Testis (tissue), 3 donors: ENCODE data around the gene CELF4. TPM values are rescaled to one million over a fixed set of nuclear protein-coding genes. Genes with fewer than 3 reads are reported as not detected.

Experiments used
- DNase-seq: peaks from one replicate; pipeline ENCODE4 v3.0.0-alpha.2; 2019
- H3K27ac ChIP-seq, 2 donors: fragments of 200-600 bp; sonication (generic); one replicate each; pipeline ENCODE4 v1.5.1; 2019
- H3K27me3 ChIP-seq: fragments of 200-600 bp; sonication (generic); one replicate; pipeline ENCODE4 v1.5.1; 2019
- H3K36me3 ChIP-seq: fragments of 200-600 bp; sonication (generic); one replicate; pipeline ENCODE4 v1.5.1; 2017; ENCODE audit warnings: low read depth; ENCODE audit errors: missing control alignments
- H3K4me1 ChIP-seq: fragments of 200-600 bp; sonication (generic); one replicate; pipeline ENCODE4 v1.5.1; 2019
- H3K4me3 ChIP-seq, 2 donors: fragments of 200-600 bp; sonication (generic); one replicate each; pipeline ENCODE4 v1.5.1; 2017 to 2019
- H3K9me3 ChIP-seq: fragments of 200-600 bp; sonication (generic); one replicate; pipeline ENCODE4 v1.5.1; 2017
- CTCF ChIP-seq, 3 experiments: fragments of 450-650 bp in 2 of 3; fragments of 200-600 bp in 1 of 3; sonication (generic) in 1 of 3; IDR thresholded peaks; one replicate each; pipeline ENCODE4 v1.5.1; 2016 to 2019; ENCODE audit warnings: antibody characterized with exemption in 3 of 3, mild to moderate bottlenecking in 2 of 3, moderate library complexity in 1 of 3
- POLR2A ChIP-seq: fragments of 450-650 bp; IDR thresholded peaks from one replicate; pipeline ENCODE4 v1.6.1; 2017; ENCODE audit warnings: antibody characterized with exemption, mild to moderate bottlenecking, moderate library complexity
- WGBS, 2 donors: methylation state at CpG; one replicate each; pipeline ENCODE4 v1.1.5; 2018; 5-methylcytosine and 5-hydroxymethylcytosine counted together
- intact Hi-C: fragments of 100-400 bp; cut with DNase I; formaldehyde crosslinking; loops from one replicate; pipeline ENCODE4 v1.15.1; 2023; ENCODE audit warnings: low total_unique reads
- polyA plus RNA-seq: library from polyadenylated mRNA; stranded (reverse); fragments of 350-450 nt; fragmentation: Illumina TruSeq; extraction: RNeasy Lipid Tissue Mini Kit (QIAGEN cat#74804); gene quantifications from one replicate; pipeline ENCODE4 v1.2.3, GENCODE V29; 2014; ENCODE audit warnings: low read depth, low replicate concordance; ENCODE audit not compliant: insufficient read depth
- total RNA-seq, 2 donors: library from RNA; depleted of rRNA; stranded (reverse); fragments of >200 nt; gene quantifications; one replicate each; pipeline ENCODE4 v1.2.3, GENCODE V29; 2016

CELF4 gene
- total and polyA plus RNA-seq, 3 donors from 2014 or later: 3.9 to 6.3 (median 4.8) TPM

GRCh38 chr18:37412829-37413228, 152.8 kb downstream of the CELF4 start:
- Histone ChIP-seq H3K9me3 (no peaks in the 10 kb centered on the region), H3K27me3 (no peaks in the 10 kb centered on the region), H3K27ac (no peak overlapping the region), H3K4me3 (no peak overlapping the region), H3K4me1 (no peaks in the 10 kb centered on the region), H3K36me3 (no peaks in the 10 kb centered on the region)
- DNase-seq: no peak
- TF ChIP-seq POLR2A (no peak), CTCF (IDR thresholded peaks at IDR 0.05) (no peak)
- intact Hi-C loops: no loop called here
- 86 to 93% methylated on average over 7 to 8 of the region's 8 CpGs for WGBS, 2 donors

GRCh38 chr18:37412333-37412732, 153.3 kb downstream of the CELF4 start:
- Histone ChIP-seq H3K36me3 (no peaks in the 10 kb centered on the region), H3K27me3 (no peaks in the 10 kb centered on the region), H3K27ac (no peak overlapping the region), H3K4me1 (no peaks in the 10 kb centered on the region), H3K9me3 (no peaks in the 10 kb centered on the region), H3K4me3 (no peak overlapping the region)
- TF ChIP-seq CTCF (IDR thresholded peaks at IDR 0.05) (no peak), POLR2A (no peak)
- WGBS, 2 donors: 84 to 93% methylated on average over 3 of the region's 3 CpGs
- DNase-seq: no peak
- intact Hi-C loops: no loop called here

- WGBS, 2 donors: 86 to 90% methylated on average over 8 of the region's 8 CpGs
- Histone ChIP-seq H3K36me3 (no peaks in the 10 kb centered on the region), H3K27ac (no peak overlapping the region), H3K4me1 (no peaks in the 10 kb centered on the region), H3K27me3 (no peaks in the 10 kb centered on the region), H3K9me3 (no peaks in the 10 kb centered on the region), H3K4me3 (no peak overlapping the region)
- intact Hi-C loops: no loop called here
- TF ChIP-seq CTCF (IDR thresholded peaks at IDR 0.05) (no peak), POLR2A (no peak)
- no peak for DNase-seq
These were observed 155.7 kb downstream of the CELF4 start for GRCh38 chr18:37409878-37410277.

- DNase-seq: no peak
- 86 to 96% methylated on average over 12 of the region's 12 CpGs for WGBS, 2 donors
- intact Hi-C loops: no loop called here
- H3K27ac ChIP-seq: no peak overlapping the region
- H3K9me3 ChIP-seq: no peaks in the 10 kb centered on the region
- no peaks in the 10 kb centered on the region for H3K36me3 ChIP-seq
- TF ChIP-seq POLR2A (no peak), CTCF (IDR thresholded peaks at IDR 0.05) (no peak)
- H3K4me1 ChIP-seq: no peaks in the 10 kb centered on the region
- H3K27me3 ChIP-seq: no peaks in the 10 kb centered on the region
- H3K4me3 ChIP-seq: no peak overlapping the region
These were observed 156.8 kb downstream of the CELF4 start for GRCh38 chr18:37408676-37409265.

GRCh38 chr18:37407571-37407970, 158.0 kb downstream of the CELF4 start:
- Histone ChIP-seq H3K9me3 (no peaks in the 10 kb centered on the region), H3K27me3 (no peaks in the 10 kb centered on the region), H3K4me3 (no peak overlapping the region), H3K36me3 (no peaks in the 10 kb centered on the region), H3K4me1 (no peaks in the 10 kb centered on the region), H3K27ac (no peak overlapping the region)
- DNase-seq: no peak
- no peak for TF ChIP-seq POLR2A
- no peak for TF ChIP-seq CTCF (IDR thresholded peaks at IDR 0.05)
- WGBS, 2 donors: 67% methylated on average over 4 of the region's 4 CpGs
- intact Hi-C loops: no loop called here
